Measurements from ENCODE around the gene PLIN3.
A peak's percentile ranks its signal among the peaks of the same experiment; 100 is the strongest.
"Not testable (repeated sequence)": the region's sequence is repeated elsewhere in the genome, so short reads cannot be mapped to it uniquely, and the experiment has no call there.

PLIN3 gene

DNA sequence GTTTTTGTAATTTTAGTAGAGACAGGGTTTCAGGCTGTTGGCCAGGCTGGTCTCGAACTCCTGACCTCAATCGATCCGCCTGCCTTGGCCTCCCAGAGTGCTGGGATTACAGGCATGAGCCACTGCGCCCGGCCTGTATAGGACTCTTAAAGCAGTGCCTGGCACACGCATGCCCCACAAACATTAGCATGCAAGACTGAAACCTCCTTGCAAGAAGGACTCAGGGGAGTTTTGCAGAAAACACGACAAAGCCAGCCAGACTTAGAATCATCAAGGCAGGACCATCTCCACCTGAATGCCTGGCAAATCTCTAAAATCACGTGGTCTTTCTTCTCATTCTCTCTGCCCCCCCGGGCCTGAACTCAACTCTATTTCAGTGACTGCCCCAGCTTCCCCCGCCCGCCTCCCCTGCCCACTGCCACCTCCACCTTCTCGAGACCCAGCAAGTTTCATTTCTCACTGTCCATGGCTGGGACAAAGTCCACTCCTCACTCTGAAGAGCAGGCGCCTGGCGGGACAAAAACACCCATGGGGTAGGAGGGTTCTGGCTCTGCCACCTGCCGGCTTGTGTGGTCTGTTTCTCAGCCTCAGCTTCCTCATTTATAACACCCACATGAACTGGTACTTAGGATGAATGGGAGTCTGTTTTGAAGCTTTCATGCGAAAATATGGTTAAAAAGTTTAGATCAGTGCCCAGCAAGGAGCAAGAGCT lies 38.3 kb downstream of the PLIN3 start:
- H3K4me2 ChIP-seq (ENCODE audit: low read length) = peak overlapping the region; percentile 42

DNA sequence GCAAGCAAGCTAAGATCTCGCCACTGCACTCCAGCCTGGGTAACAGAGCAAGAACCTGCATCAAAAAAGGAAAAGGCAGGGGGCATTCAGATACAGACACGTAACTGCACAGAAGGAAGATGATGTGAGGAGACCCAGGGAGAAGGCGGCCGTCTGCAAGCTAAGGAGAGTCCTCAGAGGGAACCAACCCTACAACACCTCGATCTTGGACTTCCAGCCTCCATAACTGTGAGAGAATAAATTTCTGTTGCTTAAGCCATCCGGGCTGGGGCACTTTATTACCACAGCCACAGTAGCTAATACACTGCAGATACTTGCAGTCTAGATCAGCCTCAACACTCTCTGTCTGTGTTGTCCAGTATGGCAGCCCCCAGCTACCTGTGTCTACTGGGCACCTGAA lies 43.9 kb downstream of the PLIN3 start:
- Histone ChIP-seq H3K4me1 (ENCODE audit: low read length) (no peaks in the 10 kb centered on the region), H3K4me2 (ENCODE audit: low read length) (no peak overlapping the region), H3K36me3 (replicated peaks; ENCODE audit: low read depth, low read length) (peaks cover 20% of the 10 kb centered on the region), H3K27me3 (ENCODE audit: low read depth, low read length) (no peaks in the 10 kb centered on the region), H3K9ac (ENCODE audit: low read length) (no peak overlapping the region), H2AFZ (ENCODE audit: low read depth, low read length) (no peak overlapping the region), H4K20me1 (ENCODE audit: insufficient read depth, low read length) (peaks cover 56% of the 10 kb centered on the region), H3K79me2 (ENCODE audit: low read length) (peaks cover 89% of the 10 kb centered on the region), H3K4me3 (ENCODE audit: low read length) (no peak overlapping the region), H3K27ac (ENCODE audit: low read length) (no peak overlapping the region), H3K9me3 (ENCODE audit: insufficient read depth, low read length) (no peaks in the 10 kb centered on the region)
- TF ChIP-seq EZH2phosphoT487 (IDR thresholded peaks at IDR 0.05; ENCODE audit: low read depth) = no peak
- TF ChIP-seq, protein P1, sequence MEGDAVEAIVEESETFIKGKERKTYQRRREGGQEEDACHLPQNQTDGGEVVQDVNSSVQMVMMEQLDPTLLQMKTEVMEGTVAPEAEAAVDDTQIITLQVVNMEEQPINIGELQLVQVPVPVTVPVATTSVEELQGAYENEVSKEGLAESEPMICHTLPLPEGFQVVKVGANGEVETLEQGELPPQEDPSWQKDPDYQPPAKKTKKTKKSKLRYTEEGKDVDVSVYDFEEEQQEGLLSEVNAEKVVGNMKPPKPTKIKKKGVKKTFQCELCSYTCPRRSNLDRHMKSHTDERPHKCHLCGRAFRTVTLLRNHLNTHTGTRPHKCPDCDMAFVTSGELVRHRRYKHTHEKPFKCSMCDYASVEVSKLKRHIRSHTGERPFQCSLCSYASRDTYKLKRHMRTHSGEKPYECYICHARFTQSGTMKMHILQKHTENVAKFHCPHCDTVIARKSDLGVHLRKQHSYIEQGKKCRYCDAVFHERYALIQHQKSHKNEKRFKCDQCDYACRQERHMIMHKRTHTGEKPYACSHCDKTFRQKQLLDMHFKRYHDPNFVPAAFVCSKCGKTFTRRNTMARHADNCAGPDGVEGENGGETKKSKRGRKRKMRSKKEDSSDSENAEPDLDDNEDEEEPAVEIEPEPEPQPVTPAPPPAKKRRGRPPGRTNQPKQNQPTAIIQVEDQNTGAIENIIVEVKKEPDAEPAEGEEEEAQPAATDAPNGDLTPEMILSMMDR (IDR thresholded peaks at IDR 0.05; ENCODE audit: low read depth, low read length) = no peak

More for the DNA sequence above, 38.3 kb downstream of the PLIN3 start:
- no peak overlapping the region for H3K9ac ChIP-seq (ENCODE audit: low read length)
- peak overlapping the region; percentile 43 for H3K4me3 ChIP-seq (ENCODE audit: low read length)
- H3K36me3 ChIP-seq (replicated peaks; ENCODE audit: low read depth, low read length) = peaks cover 17% of the 10 kb centered on the region
- no peak for TF ChIP-seq EZH2phosphoT487 (IDR thresholded peaks at IDR 0.05; ENCODE audit: low read depth)
- TF ChIP-seq, protein P1 (IDR thresholded peaks at IDR 0.05; ENCODE audit: low read depth, low read length) = peak; percentile 40
- peaks cover 79% of the 10 kb centered on the region for H3K79me2 ChIP-seq (ENCODE audit: low read length)
- H3K27ac ChIP-seq (ENCODE audit: low read length) = peak overlapping the region; percentile 52
- H3K27me3 ChIP-seq (ENCODE audit: low read depth, low read length) = no peaks in the 10 kb centered on the region
- peaks cover 32% of the 10 kb centered on the region for H3K4me1 ChIP-seq (ENCODE audit: low read length)
- H4K20me1 ChIP-seq (ENCODE audit: insufficient read depth, low read length) = peaks cover 32% of the 10 kb centered on the region
- no peak overlapping the region for H2AFZ ChIP-seq (ENCODE audit: low read depth, low read length)
- H3K9me3 ChIP-seq (ENCODE audit: insufficient read depth, low read length) = peaks cover 6% of the 10 kb centered on the region; the same call in 1 of the 2 replicates

DNA sequence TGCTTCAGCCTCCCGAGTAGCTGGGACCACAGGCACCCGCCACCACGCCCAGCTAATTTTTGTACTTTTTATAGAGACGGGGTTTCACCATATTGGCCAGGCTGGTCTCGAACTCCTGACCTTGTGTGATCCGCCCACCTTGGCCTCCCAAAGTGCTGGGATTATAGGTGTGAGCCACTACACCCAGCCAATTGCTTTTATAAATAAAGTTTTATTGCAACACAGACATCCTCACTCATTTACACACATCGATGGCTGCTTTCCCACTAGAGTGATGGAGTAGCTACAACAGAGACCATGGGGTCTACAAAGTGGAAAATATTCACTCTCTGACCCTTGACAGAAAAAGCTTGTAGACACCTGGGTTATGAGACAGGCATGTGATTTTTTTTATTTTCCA lies 45.1 kb downstream of the PLIN3 start:
- H3K4me2 ChIP-seq (ENCODE audit: low read length); H3K27me3 ChIP-seq (ENCODE audit: low read depth, low read length); H3K9me3 ChIP-seq (ENCODE audit: insufficient read depth, low read length); H3K9ac ChIP-seq (ENCODE audit: low read length); H2AFZ ChIP-seq (ENCODE audit: low read depth, low read length); H3K4me3 ChIP-seq (ENCODE audit: low read length); H3K27ac ChIP-seq (ENCODE audit: low read length); H3K4me1 ChIP-seq (ENCODE audit: low read length): not testable (repeated sequence)
- Histone ChIP-seq H3K79me2 (ENCODE audit: low read length) (peaks cover 89% of the 10 kb centered on the region), H4K20me1 (ENCODE audit: insufficient read depth, low read length) (peaks cover 61% of the 10 kb centered on the region), H3K36me3 (replicated peaks; ENCODE audit: low read depth, low read length) (peaks cover 29% of the 10 kb centered on the region)

DNA sequence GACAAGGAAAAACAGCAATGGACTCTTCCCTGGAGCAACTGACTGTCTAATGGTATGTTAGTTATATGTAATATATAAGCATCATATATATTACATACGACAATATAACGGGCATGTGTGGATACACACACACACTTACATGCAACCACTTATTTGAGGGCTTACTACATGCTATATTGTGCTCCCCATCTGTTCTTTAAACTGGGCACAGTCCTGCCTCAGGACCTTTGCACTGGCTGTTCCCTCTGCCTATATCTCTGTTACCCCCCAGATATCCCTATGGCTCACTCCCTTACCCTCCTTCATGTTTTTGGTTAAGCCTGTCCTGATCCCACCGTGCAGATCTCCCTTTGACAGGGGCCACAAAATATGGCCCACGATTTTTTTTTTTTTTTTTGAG lies 46.2 kb downstream of the PLIN3 start:
- TF ChIP-seq, protein P1 (IDR thresholded peaks at IDR 0.05; ENCODE audit: low read depth, low read length) = no peak
- TF ChIP-seq EZH2phosphoT487 (IDR thresholded peaks at IDR 0.05; ENCODE audit: low read depth) = no peak
- no peak overlapping the region for H3K27ac ChIP-seq (ENCODE audit: low read length)
- no peak overlapping the region for H3K4me2 ChIP-seq (ENCODE audit: low read length)
- peaks cover 37% of the 10 kb centered on the region for H3K36me3 ChIP-seq (replicated peaks; ENCODE audit: low read depth, low read length)
- H4K20me1 ChIP-seq (ENCODE audit: insufficient read depth, low read length) = peaks cover 67% of the 10 kb centered on the region
- no peak overlapping the region for H2AFZ ChIP-seq (ENCODE audit: low read depth, low read length)
- H3K27me3 ChIP-seq (ENCODE audit: low read depth, low read length) = no peaks in the 10 kb centered on the region
- H3K9me3 ChIP-seq (ENCODE audit: insufficient read depth, low read length) = no peaks in the 10 kb centered on the region
- H3K4me3 ChIP-seq (ENCODE audit: low read length) = no peak overlapping the region
- peaks cover 82% of the 10 kb centered on the region for H3K79me2 ChIP-seq (ENCODE audit: low read length)
- no peak overlapping the region for H3K9ac ChIP-seq (ENCODE audit: low read length)
- H3K4me1 ChIP-seq (ENCODE audit: low read length) = no peaks in the 10 kb centered on the region; the same call in 1 of the 2 replicates

Measured in OCI-LY3 (cell line).